Loucy (cell line): Measurements from ENCODE around the gene ANGPT4.

Experiments
- CTCF ChIP-seq: fragments of 200-600 bp; sonication (generic); conservative IDR thresholded peaks from 2 replicates; pipeline ENCODE4 v1.5.1; 2014; ENCODE audit warnings: mild to moderate bottlenecking, antibody characterized with exemption, low read length
- EZH2phosphoT487 ChIP-seq: fragments of 200-600 bp; IDR thresholded peaks from 2 replicates; pipeline ENCODE4 v1.6.1; 2018; ENCODE audit warnings: antibody characterized with exemption, mild to moderate bottlenecking, moderate library complexity, borderline replicate concordance

GRCh38 chr20:906703-907270 lies 9.3 kb downstream of the ANGPT4 start:
- TF ChIP-seq CTCF = no peak
- TF ChIP-seq EZH2phosphoT487 = no peak
